H9 (cell line): ENCODE data around the gene WNK3. TPM values are rescaled to one million over a fixed set of nuclear protein-coding genes. Genes with fewer than 3 reads are reported as not detected.

Experiments
- DNase-seq: peaks from one replicate; pipeline ENCODE4 v3.0.0-alpha.2; 2017
- H2AFZ ChIP-seq: one replicate; pipeline ENCODE4 v1.6.1; 2013; ENCODE audit warnings: mild to moderate bottlenecking, low read length, control low read depth, moderate library complexity
- H2AK5ac ChIP-seq: 2 replicates; pipeline ENCODE4 v1.6.1; 2013; ENCODE audit warnings: low read length, control low read depth, mixed read lengths; ENCODE audit not compliant: insufficient read length
- H2BK120ac ChIP-seq: one replicate; pipeline ENCODE4 v1.6.1; 2013; ENCODE audit warnings: low read depth, mild to moderate bottlenecking, low read length, control low read depth, inconsistent platforms; ENCODE audit not compliant: poor library complexity, severe bottlenecking
- H2BK12ac ChIP-seq: 2 replicates; pipeline ENCODE4 v1.6.1; 2013; ENCODE audit warnings: low read length, control low read depth, mixed read lengths, low read depth; ENCODE audit not compliant: insufficient read length
- H2BK15ac ChIP-seq: 2 replicates; pipeline ENCODE4 v1.6.1; 2013; ENCODE audit warnings: low read depth, low read length, control low read depth
- H2BK20ac ChIP-seq: one replicate; pipeline ENCODE4 v1.6.1; 2013; ENCODE audit warnings: low read depth, mild to moderate bottlenecking, low read length, control low read depth, inconsistent platforms; ENCODE audit not compliant: poor library complexity, severe bottlenecking
- H2BK5ac ChIP-seq: 2 replicates; pipeline ENCODE4 v1.6.1; 2013; ENCODE audit warnings: low read length, control low read depth, mixed read lengths; ENCODE audit not compliant: insufficient read length
- H3K14ac ChIP-seq: 2 replicates; pipeline ENCODE4 v1.6.1; 2013; ENCODE audit warnings: low read length, control low read depth; ENCODE audit not compliant: insufficient read depth
- H3K18ac ChIP-seq: 2 replicates; pipeline ENCODE4 v1.6.1; 2013; ENCODE audit warnings: low read depth, mild to moderate bottlenecking, mixed read lengths, low read length, control low read depth; ENCODE audit not compliant: insufficient read length
- H3K23ac ChIP-seq: 2 replicates; pipeline ENCODE4 v1.6.1; 2013; ENCODE audit warnings: low read length, control low read depth, mixed read lengths, low read depth; ENCODE audit not compliant: insufficient read length
- H3K23me2 ChIP-seq: 2 replicates; pipeline ENCODE4 v1.6.1; 2013; ENCODE audit warnings: low read depth, mild to moderate bottlenecking, mixed read lengths, low read length, control low read depth; ENCODE audit not compliant: insufficient read length, poor library complexity, severe bottlenecking
- H3K27ac ChIP-seq: 2 replicates; pipeline ENCODE4 v1.5.1; 2013; ENCODE audit warnings: low read length, control low read depth, mixed read lengths, low read depth; ENCODE audit not compliant: insufficient read length
- H3K27me3 ChIP-seq: 2 replicates; pipeline ENCODE4 v1.6.1; 2013; ENCODE audit warnings: low read length, control low read depth, inconsistent platforms; ENCODE audit not compliant: insufficient read depth
- H3K4ac ChIP-seq: 2 replicates; pipeline ENCODE4 v1.6.1; 2013; ENCODE audit warnings: low read depth, mild to moderate bottlenecking, control low read depth, inconsistent platforms, low read length, moderate library complexity
- H3K4me1 ChIP-seq: 2 replicates; pipeline ENCODE4 v1.6.1; 2013; ENCODE audit warnings: low read length, control low read depth, inconsistent platforms; ENCODE audit not compliant: insufficient read depth
- H3K4me2 ChIP-seq: 2 replicates; pipeline ENCODE4 v1.6.1; 2013; ENCODE audit warnings: low read length, control low read depth, mixed read lengths; ENCODE audit not compliant: insufficient read length, insufficient read depth
- H3K56ac ChIP-seq: 2 replicates; pipeline ENCODE4 v1.6.1; 2013; ENCODE audit warnings: low read depth, mild to moderate bottlenecking, mixed read lengths, low read length, control low read depth; ENCODE audit not compliant: insufficient read length
- H3K79me1 ChIP-seq: 2 replicates; pipeline ENCODE4 v1.6.1; 2013; ENCODE audit warnings: low read depth, mild to moderate bottlenecking, moderate library complexity, low read length, control low read depth, inconsistent platforms; ENCODE audit not compliant: insufficient read depth, poor library complexity, severe bottlenecking
- H3K79me2 ChIP-seq: 2 replicates; pipeline ENCODE4 v1.6.1; 2013; ENCODE audit warnings: low read length, control low read depth, inconsistent platforms; ENCODE audit not compliant: insufficient read depth
- H3K9ac ChIP-seq: 2 replicates; pipeline ENCODE4 v1.6.1; 2013; ENCODE audit warnings: low read length, control low read depth, mixed read lengths; ENCODE audit not compliant: insufficient read length; ENCODE audit errors: extremely low read depth
- H3K9me3 ChIP-seq: one replicate; pipeline ENCODE4 v1.6.1; 2013; ENCODE audit warnings: low read depth, low read length, inconsistent platforms; ENCODE audit not compliant: control insufficient read depth
- H3T11ph ChIP-seq: one replicate; pipeline ENCODE4 v1.6.1; 2013; ENCODE audit warnings: mild to moderate bottlenecking, low read length, control low read depth, inconsistent platforms
- H4K20me1 ChIP-seq: one replicate; pipeline ENCODE4 v1.6.1; 2013; ENCODE audit not compliant: control insufficient read depth, insufficient read length, insufficient read depth
- H4K5ac ChIP-seq: 2 replicates; pipeline ENCODE4 v1.6.1; 2013; ENCODE audit warnings: low read depth, mild to moderate bottlenecking, mixed read lengths, low read length, control low read depth; ENCODE audit not compliant: insufficient read length
- H4K8ac ChIP-seq: replicated peaks from 2 replicates; pipeline ENCODE4 v1.6.1; 2013; ENCODE audit warnings: low read length, control low read depth, mixed read lengths, low read depth; ENCODE audit not compliant: insufficient read length
- H4K91ac ChIP-seq: 2 replicates; pipeline ENCODE4 v1.6.1; 2013; ENCODE audit warnings: low read depth, mild to moderate bottlenecking, moderate library complexity, mixed read lengths, low read length, control low read depth; ENCODE audit not compliant: insufficient read length
- H3K27ac Mint-ChIP-seq, 3 experiments: 2 replicates in 2 of 3; 3 replicates in 1 of 3; pipeline ENCODE4 v1.8.0; 2020 to 2021; ENCODE audit warnings: mixed read lengths in 3 of 3, mild to moderate bottlenecking in 1 of 3, moderate library complexity in 1 of 3
- H3K27me3 Mint-ChIP-seq: 2 replicates; pipeline ENCODE4 v1.8.0; 2021; ENCODE audit warnings: low read depth, mild to moderate bottlenecking, moderate library complexity, mixed read lengths
- H3K36me3 Mint-ChIP-seq, 3 experiments: 2 replicates in 2 of 3; 3 replicates in 1 of 3; pipeline ENCODE4 v1.8.0; 2020 to 2021; ENCODE audit warnings: low read depth in 3 of 3, mixed read lengths in 3 of 3; ENCODE audit not compliant: insufficient read depth in 1 of 3
- H3K4me1 Mint-ChIP-seq, 2 experiments: 2 replicates each; pipeline ENCODE4 v1.8.0; 2020; ENCODE audit warnings: mixed read lengths in 2 of 2
- H3K4me3 Mint-ChIP-seq, 2 experiments: 2 replicates in 1 of 2; 3 replicates in 1 of 2; pipeline ENCODE4 v1.8.0; 2020 to 2021; ENCODE audit warnings: mild to moderate bottlenecking in 2 of 2, mixed read lengths in 2 of 2, moderate library complexity in 1 of 2
- H3K9me3 Mint-ChIP-seq, 2 experiments: 2 replicates in 1 of 2; 3 replicates in 1 of 2; pipeline ENCODE4 v1.8.0; 2020; ENCODE audit warnings: mild to moderate bottlenecking in 2 of 2, mixed read lengths in 2 of 2, moderate library complexity in 1 of 2
- CTCF ChIP-seq: fragments of 200-600 bp; sonication (generic); conservative IDR thresholded peaks from 3 replicates; pipeline ENCODE4 v1.8.0; 2021; ENCODE audit warnings: antibody characterized with exemption, mild to moderate bottlenecking
- WGBS: extraction: QIAGEN DNeasy Blood & Tissue Kit; methylation state at CpG from one replicate; pipeline ENCODE4 v1.1.7; 2013; ENCODE audit warnings: missing lambda C conversion rate, low lambda C conversion rate, mixed read lengths; ENCODE audit not compliant: insufficient read length; ENCODE audit errors: extremely low coverage; 5-methylcytosine and 5-hydroxymethylcytosine counted together
- total RNA-seq: library from RNA; stranded (reverse); gene quantifications from 2 replicates; pipeline ENCODE4 v1.2.1, GENCODE V29; 2021

WNK3 gene
- total RNA-seq, 1 experiment from 2014 or later: 22.8 TPM

GRCh38 chrX:54213603-54214002 lies 144.2 kb downstream of the WNK3 start:
- H3K36me3 Mint-ChIP-seq: peaks cover 20 to 37% (median 26%) of the 10 kb centered on the region in 3 experiments
- Histone ChIP-seq H3K27ac (no peak overlapping the region), H4K5ac (no peak overlapping the region), H2BK120ac (no peak overlapping the region), H3K18ac (no peak overlapping the region), H2AFZ (no peak overlapping the region), H3K27me3 (no peaks in the 10 kb centered on the region), H3K4me1 (no peaks in the 10 kb centered on the region), H4K8ac (no peak overlapping the region), H3K9ac (no peak overlapping the region), H2BK5ac (no peak overlapping the region), H3K4ac (no peak overlapping the region), H4K91ac (no peak overlapping the region), H2BK20ac (no peak overlapping the region), H2BK15ac (no peak overlapping the region), H4K20me1 (no peaks in the 10 kb centered on the region), H2BK12ac (no peak overlapping the region), H3K9me3 (peaks cover 12% of the 10 kb centered on the region), H3K23me2 (no peaks in the 10 kb centered on the region), H3T11ph (no peak overlapping the region), H3K14ac (no peak overlapping the region), H3K4me2 (no peak overlapping the region), H3K79me2 (no peaks in the 10 kb centered on the region), H3K23ac (no peak overlapping the region), H3K56ac (no peak overlapping the region), H3K79me1 (no peaks in the 10 kb centered on the region), H2AK5ac (no peak overlapping the region)
- no peak for DNase-seq
- H3K27ac Mint-ChIP-seq: no peak overlapping the region
- H3K4me3 Mint-ChIP-seq: no peak overlapping the region
- H3K4me1 Mint-ChIP-seq: no peaks in the 10 kb centered on the region
- no peaks in the 10 kb centered on the region; the same call in 1 of the 2 replicates for H3K27me3 Mint-ChIP-seq
- WGBS: 100% methylated on average over 2 of the region's 3 CpGs
- no peak for TF ChIP-seq CTCF
- peaks cover 78 to 84% of the 10 kb centered on the region in 2 experiments for H3K9me3 Mint-ChIP-seq
